Measurements from ENCODE around the gene UBXN1. TPM values are rescaled to one million over a fixed set of nuclear protein-coding genes. Genes with fewer than 3 reads are reported as not detected.
"Not testable (repeated sequence)": the region's sequence is repeated elsewhere in the genome, so short reads cannot be mapped to it uniquely, and the experiment has no call there.

The UBXN1 gene
- total RNA-seq, 1 experiment from 2014 or later = 94.2 TPM

DNA sequence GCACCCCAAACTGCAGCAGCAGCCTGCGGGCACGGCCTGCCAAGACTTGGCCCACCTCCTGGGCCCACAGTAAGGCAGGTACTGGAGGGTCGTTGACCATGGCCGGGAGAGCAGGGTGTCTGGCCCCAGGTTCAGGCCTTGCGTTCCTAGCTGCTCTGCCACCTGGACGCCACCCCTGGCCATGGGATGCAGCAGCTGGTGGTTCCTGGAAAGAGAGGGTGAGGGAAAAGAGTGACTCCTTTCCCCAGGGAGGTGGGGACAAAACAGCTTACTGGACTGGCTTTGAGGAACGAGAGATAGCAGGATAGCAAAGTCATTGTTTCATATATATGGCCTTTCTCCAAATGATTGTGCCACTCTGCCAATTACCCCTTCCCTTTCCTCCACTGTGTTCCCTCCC, 26.5 kb upstream of the UBXN1 start:
- H3K9ac ChIP-seq (ENCODE audit: low read length) = peak overlapping the region; percentile 84
- TF ChIP-seq, protein P1, sequence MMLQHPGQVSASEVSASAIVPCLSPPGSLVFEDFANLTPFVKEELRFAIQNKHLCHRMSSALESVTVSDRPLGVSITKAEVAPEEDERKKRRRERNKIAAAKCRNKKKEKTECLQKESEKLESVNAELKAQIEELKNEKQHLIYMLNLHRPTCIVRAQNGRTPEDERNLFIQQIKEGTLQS (IDR thresholded peaks at IDR 0.05) = no peak
- TF ChIP-seq RAD21 (IDR thresholded peaks at IDR 0.05; ENCODE audit: low read depth) (no peak), YY1 (IDR thresholded peaks at IDR 0.05; ENCODE audit: extremely low read depth, insufficient replicate concordance, low read depth, low read length) (no peak), POLR2AphosphoS5 (IDR thresholded peaks at IDR 0.05; ENCODE audit: low read depth, low read length) (no peak), SIN3A (IDR thresholded peaks at IDR 0.05; ENCODE audit: low read depth) (no peak), JUND (IDR thresholded peaks at IDR 0.05) (no peak), ZNF274 (IDR thresholded peaks at IDR 0.05; ENCODE audit: low read depth, low read length) (no peak), ZFX (IDR thresholded peaks at IDR 0.05) (no peak), CBX3 (IDR thresholded peaks at IDR 0.05; ENCODE audit: low read depth) (no peak)
- TF ChIP-seq, protein P2, sequence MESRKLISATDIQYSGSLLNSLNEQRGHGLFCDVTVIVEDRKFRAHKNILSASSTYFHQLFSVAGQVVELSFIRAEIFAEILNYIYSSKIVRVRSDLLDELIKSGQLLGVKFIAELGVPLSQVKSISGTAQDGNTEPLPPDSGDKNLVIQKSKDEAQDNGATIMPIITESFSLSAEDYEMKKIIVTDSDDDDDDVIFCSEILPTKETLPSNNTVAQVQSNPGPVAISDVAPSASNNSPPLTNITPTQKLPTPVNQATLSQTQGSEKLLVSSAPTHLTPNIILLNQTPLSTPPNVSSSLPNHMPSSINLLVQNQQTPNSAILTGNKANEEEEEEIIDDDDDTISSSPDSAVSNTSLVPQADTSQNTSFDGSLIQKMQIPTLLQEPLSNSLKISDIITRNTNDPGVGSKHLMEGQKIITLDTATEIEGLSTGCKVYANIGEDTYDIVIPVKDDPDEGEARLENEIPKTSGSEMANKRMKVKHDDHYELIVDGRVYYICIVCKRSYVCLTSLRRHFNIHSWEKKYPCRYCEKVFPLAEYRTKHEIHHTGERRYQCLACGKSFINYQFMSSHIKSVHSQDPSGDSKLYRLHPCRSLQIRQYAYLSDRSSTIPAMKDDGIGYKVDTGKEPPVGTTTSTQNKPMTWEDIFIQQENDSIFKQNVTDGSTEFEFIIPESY (IDR thresholded peaks at IDR 0.05; ENCODE audit: extremely low read depth, insufficient replicate concordance, low read length) = no peak
- TF ChIP-seq, protein P3, sequence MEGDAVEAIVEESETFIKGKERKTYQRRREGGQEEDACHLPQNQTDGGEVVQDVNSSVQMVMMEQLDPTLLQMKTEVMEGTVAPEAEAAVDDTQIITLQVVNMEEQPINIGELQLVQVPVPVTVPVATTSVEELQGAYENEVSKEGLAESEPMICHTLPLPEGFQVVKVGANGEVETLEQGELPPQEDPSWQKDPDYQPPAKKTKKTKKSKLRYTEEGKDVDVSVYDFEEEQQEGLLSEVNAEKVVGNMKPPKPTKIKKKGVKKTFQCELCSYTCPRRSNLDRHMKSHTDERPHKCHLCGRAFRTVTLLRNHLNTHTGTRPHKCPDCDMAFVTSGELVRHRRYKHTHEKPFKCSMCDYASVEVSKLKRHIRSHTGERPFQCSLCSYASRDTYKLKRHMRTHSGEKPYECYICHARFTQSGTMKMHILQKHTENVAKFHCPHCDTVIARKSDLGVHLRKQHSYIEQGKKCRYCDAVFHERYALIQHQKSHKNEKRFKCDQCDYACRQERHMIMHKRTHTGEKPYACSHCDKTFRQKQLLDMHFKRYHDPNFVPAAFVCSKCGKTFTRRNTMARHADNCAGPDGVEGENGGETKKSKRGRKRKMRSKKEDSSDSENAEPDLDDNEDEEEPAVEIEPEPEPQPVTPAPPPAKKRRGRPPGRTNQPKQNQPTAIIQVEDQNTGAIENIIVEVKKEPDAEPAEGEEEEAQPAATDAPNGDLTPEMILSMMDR (IDR thresholded peaks at IDR 0.05 in 2 of 3, conservative IDR thresholded peaks at IDR 0.05 in 1 of 3; ENCODE audit: borderline replicate concordance in 1 of 3, insufficient read depth in 1 of 3, low read depth in 2 of 3, low read length in 2 of 3) = no peak
- no TSS peak for BruUV-seq (replicated peaks)
- H3K9me3 ChIP-seq (ENCODE audit: control insufficient read depth in 1 of 2, insufficient read depth in 1 of 2, low read depth in 1 of 2, low read length in 2 of 2) = no peaks in the 10 kb centered on the region
- ATAC-seq = peak; percentile 6; the same call in 1 of the 2 replicates
- H2AFZ ChIP-seq (ENCODE audit: low read depth, low read length, poor library complexity, severe bottlenecking) = no peak overlapping the region
- H4K20me1 ChIP-seq (ENCODE audit: insufficient read depth) = no peaks in the 10 kb centered on the region
- peaks cover 5 to 20% of the 10 kb centered on the region in 2 experiments for H3K4me1 ChIP-seq (ENCODE audit: control insufficient read depth in 1 of 2, insufficient read depth in 2 of 2, low read length in 2 of 2)
- ChIA-PET CTCF (interaction anchor here (1.2 to 1.5 kb wide), 3 partner anchors 11 to 311 kb away, joined by 4 to 7 read pairs (median 4); no protein-coding TSS in a partner anchor), RAD21 (ENCODE audit: low non-redundant PET in 1 of 2, low total read pairs in 2 of 2, uncharacterized antibody in 2 of 2, unreplicated experiment in 2 of 2) (no interaction called here), POLR2A (interaction anchor here (0.9 to 2.3 kb wide), 4 partner anchors 16 to 132 kb away, joined by 3 to 6 read pairs (median 4); partner anchors contain the start of genes C11orf98, CSKMT, EEF1G and HNRNPUL2)
- H3K27me3 ChIP-seq (ENCODE audit: insufficient read depth, low read length) = no peaks in the 10 kb centered on the region
- intact Hi-C loops (cut with micrococcal nuclease) = no loop called here
- H3K27ac ChIP-seq (ENCODE audit: low read depth, low read length) = peak overlapping the region; percentile 64
- peaks cover 10 to 32% of the 10 kb centered on the region in 2 experiments; a peak in 3 of 4 replicates for H3K36me3 ChIP-seq (ENCODE audit: control insufficient read depth in 1 of 2, insufficient read depth in 2 of 2, low read length in 2 of 2)
- H3K9me2 ChIP-seq (ENCODE audit: insufficient read depth) = no peaks in the 10 kb centered on the region
- H3K4me3 ChIP-seq (replicated peaks in 1 of 2; ENCODE audit: low read depth in 1 of 2, low read length in 2 of 2) = peak overlapping the region; percentile 50 to 75
- H3K4me2 ChIP-seq (ENCODE audit: low read length) = peak overlapping the region; percentile 85
- peaks cover 12% of the 10 kb centered on the region for H3K79me2 ChIP-seq (ENCODE audit: insufficient read depth, low read length)
- DNase-seq (ENCODE audit: low read depth, low spot score) = no peak

DNA sequence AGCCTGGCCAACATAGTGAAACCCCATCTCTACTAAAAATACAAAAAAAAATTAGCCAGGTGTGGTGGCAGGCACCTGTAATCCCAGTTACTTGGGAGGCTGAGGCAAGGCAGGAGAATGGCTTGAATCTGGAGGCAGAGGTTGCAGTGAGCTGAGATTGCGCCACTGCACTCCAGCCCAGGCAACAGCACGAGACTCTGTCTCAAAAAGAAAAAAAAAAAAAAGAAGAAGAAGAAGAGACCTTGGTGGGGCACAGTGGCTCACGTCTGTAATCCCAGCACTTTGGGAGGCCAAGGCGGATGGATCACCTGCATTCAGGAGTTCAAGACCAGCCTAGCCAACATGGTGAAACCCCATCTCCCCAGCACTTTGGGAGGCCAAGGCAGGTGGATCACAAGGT, 25.0 kb upstream of the UBXN1 start:
- CTCF ChIA-PET = interaction anchor here (1.3 kb wide), 1 partner anchor 9 kb away, joined by 3 read pairs; no protein-coding TSS in a partner anchor
- BruUV-seq (replicated peaks); H3K9me3 ChIP-seq (ENCODE audit: control insufficient read depth in 1 of 2, insufficient read depth in 1 of 2, low read depth in 1 of 2, low read length in 2 of 2); H2AFZ ChIP-seq (ENCODE audit: low read depth, low read length, poor library complexity, severe bottlenecking); H4K20me1 ChIP-seq (ENCODE audit: insufficient read depth); H3K9ac ChIP-seq (ENCODE audit: low read length); DNase-seq (ENCODE audit: low read depth, low spot score); ATAC-seq; H3K9me2 ChIP-seq (ENCODE audit: insufficient read depth); POLR2A ChIA-PET; H3K27ac ChIP-seq (ENCODE audit: low read depth, low read length); H3K4me2 ChIP-seq (ENCODE audit: low read length); intact Hi-C loops (cut with micrococcal nuclease); H3K27me3 ChIP-seq (ENCODE audit: insufficient read depth, low read length); RAD21 ChIA-PET (ENCODE audit: low non-redundant PET in 1 of 2, low total read pairs in 2 of 2, uncharacterized antibody in 2 of 2, unreplicated experiment in 2 of 2); H3K4me3 ChIP-seq (replicated peaks in 1 of 2; ENCODE audit: low read depth in 1 of 2, low read length in 2 of 2): not testable (repeated sequence)
- Histone ChIP-seq H3K79me2 (ENCODE audit: insufficient read depth, low read length) (peaks cover 12% of the 10 kb centered on the region), H3K4me1 (ENCODE audit: control insufficient read depth in 1 of 2, insufficient read depth in 2 of 2, low read length in 2 of 2) (peaks cover 5 to 20% of the 10 kb centered on the region in 2 experiments), H3K36me3 (ENCODE audit: control insufficient read depth in 1 of 2, insufficient read depth in 2 of 2, low read length in 2 of 2) (peaks cover 10 to 22% of the 10 kb centered on the region in 2 experiments; a peak in 3 of 4 replicates)

Measured in HCT116 (cell line).